ENCODE data around the gene UMAD1.

- TF ChIP-seq CTCF (IDR thresholded peaks at IDR 0.05), result no peak
- no peak for TF ChIP-seq POLR2A (IDR thresholded peaks at IDR 0.05)
These were observed 22.1 kb upstream of the UMAD1 start for GRCh38 chr7:7618410-7618809.

All from heart left ventricle (tissue), 13 donors.